SK-N-MC (cell line): ENCODE measurements around the gene DOCK10.

Source experiments
- DNase-seq: peaks from one replicate; pipeline ENCODE4 v3.0.0-alpha.2; 2011; ENCODE audit warnings: low read depth, low spot score
- H3K27ac ChIP-seq: fragments of 200-600 bp; sonication (generic); 2 replicates; pipeline ENCODE4 v1.5.1; 2016; ENCODE audit warnings: mixed run types
- H3K36me3 ChIP-seq: fragments of 200-600 bp; sonication (generic); 2 replicates; pipeline ENCODE4 v1.6.1; 2017; ENCODE audit warnings: antibody characterized with exemption, low read length, mixed read lengths; ENCODE audit not compliant: insufficient read depth
- H3K4me3 ChIP-seq: fragments of 200-600 bp; sonication (generic); 2 replicates; pipeline ENCODE4 v1.5.1; 2016
- H3K9ac ChIP-seq: fragments of 200-600 bp; sonication (generic); 2 replicates; pipeline ENCODE4 v1.8.0; 2017; ENCODE audit warnings: mixed run types, mixed read lengths; ENCODE audit not compliant: insufficient read length
- H3K9me3 ChIP-seq: fragments of 200-600 bp; sonication (generic); 2 replicates; pipeline ENCODE4 v1.6.1; 2017; ENCODE audit warnings: low read depth, mild to moderate bottlenecking, antibody characterized with exemption, low read length, moderate library complexity, mixed read lengths
- EZH2 ChIP-seq: fragments of 200-600 bp; sonication (generic); IDR thresholded peaks from one replicate; pipeline ENCODE4 v1.6.1; 2017; ENCODE audit warnings: antibody characterized with exemption
- FOXP2 ChIP-seq: optimal IDR thresholded peaks from 2 replicates; pipeline ENCODE3; 2011; ENCODE audit warnings: mild to moderate bottlenecking, moderate library complexity; ENCODE audit not compliant: insufficient read depth; ENCODE audit errors: extremely low read length, control extremely low read depth
- POLR2AphosphoS5 ChIP-seq: IDR thresholded peaks from 2 replicates; pipeline ENCODE4 v1.6.1; 2012; ENCODE audit warnings: mild to moderate bottlenecking, low read depth, low read length, borderline replicate concordance

DOCK10 gene

GRCh38 chr2:224786848-224787247 lies 255.4 kb downstream of the DOCK10 start:
- Histone ChIP-seq H3K36me3 (no peaks in the 10 kb centered on the region), H3K27ac (no peak overlapping the region), H3K4me3 (no peak overlapping the region), H3K9me3 (no peaks in the 10 kb centered on the region), H3K9ac (no peak overlapping the region)
- no peak for DNase-seq
- TF ChIP-seq POLR2AphosphoS5 = no peak
- no peak for TF ChIP-seq FOXP2
- TF ChIP-seq EZH2 = no peak

- H3K36me3 ChIP-seq = no peaks in the 10 kb centered on the region
- H3K9me3 ChIP-seq = no peaks in the 10 kb centered on the region
- no peak overlapping the region for H3K4me3 ChIP-seq
- H3K27ac ChIP-seq = no peak overlapping the region
- TF ChIP-seq POLR2AphosphoS5 (no peak), EZH2 (no peak), FOXP2 (no peak)
- no peak for DNase-seq
- no peak overlapping the region for H3K9ac ChIP-seq
Observed at GRCh38 chr2:224781400-224781799, 260.9 kb downstream of the DOCK10 start.

- Histone ChIP-seq H3K27ac (no peak overlapping the region), H3K4me3 (no peak overlapping the region), H3K9ac (no peak overlapping the region), H3K36me3 (no peaks in the 10 kb centered on the region), H3K9me3 (no peaks in the 10 kb centered on the region)
- no peak for TF ChIP-seq POLR2AphosphoS5
- TF ChIP-seq FOXP2 = no peak
- no peak for TF ChIP-seq EZH2
- no peak for DNase-seq
Observed at GRCh38 chr2:224780823-224781222, 261.4 kb downstream of the DOCK10 start.

DNA sequence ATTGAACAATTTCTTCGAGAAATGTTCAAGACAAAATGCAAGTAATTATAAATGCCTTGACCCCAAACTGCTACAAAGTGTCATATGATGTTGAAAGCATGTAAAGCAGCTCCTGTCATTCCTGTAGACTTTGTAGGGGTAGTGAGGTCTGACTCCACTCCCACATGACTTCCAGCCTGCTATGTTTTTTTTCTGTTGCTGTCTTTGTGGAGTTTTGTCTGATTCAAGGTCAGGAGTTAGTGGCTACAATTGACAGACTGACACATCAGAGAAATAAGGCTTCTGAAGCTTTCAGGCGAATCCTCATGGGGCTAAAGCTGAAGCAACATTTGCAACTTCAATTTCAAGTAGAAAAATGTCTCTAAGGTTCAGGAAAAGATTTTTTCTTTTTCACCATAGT lies 262.2 kb downstream of the DOCK10 start:
- Histone ChIP-seq H3K9ac (no peak overlapping the region), H3K4me3 (no peak overlapping the region), H3K36me3 (no peaks in the 10 kb centered on the region), H3K27ac (no peak overlapping the region), H3K9me3 (no peaks in the 10 kb centered on the region)
- no peak for TF ChIP-seq EZH2
- no peak for TF ChIP-seq FOXP2
- TF ChIP-seq POLR2AphosphoS5 = no peak
- no peak for DNase-seq

DNA sequence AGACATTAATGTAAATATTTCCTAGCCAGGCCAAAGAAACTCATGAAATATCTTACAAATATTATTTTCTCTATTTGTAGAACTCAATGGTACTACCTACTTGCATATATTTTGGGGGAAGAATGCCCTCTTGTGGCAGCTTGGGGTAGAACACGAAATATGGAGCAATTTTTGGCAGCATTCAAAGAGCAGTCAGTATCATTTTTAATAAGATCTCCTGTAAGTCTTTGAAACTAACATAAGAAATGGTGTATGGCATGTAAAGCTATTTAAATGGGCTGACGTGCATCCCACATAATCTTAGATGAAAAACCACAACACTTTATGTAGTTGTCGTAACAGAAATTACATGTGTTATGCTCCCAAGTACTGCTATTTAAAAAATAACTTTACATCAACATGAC lies 263.8 kb downstream of the DOCK10 start:
- no peak overlapping the region for H3K27ac ChIP-seq
- H3K9me3 ChIP-seq = no peaks in the 10 kb centered on the region
- H3K4me3 ChIP-seq = no peak overlapping the region
- DNase-seq = peak; percentile 56
- H3K9ac ChIP-seq = no peak overlapping the region
- H3K36me3 ChIP-seq = no peaks in the 10 kb centered on the region
- TF ChIP-seq POLR2AphosphoS5 = no peak
- TF ChIP-seq FOXP2 = no peak
- TF ChIP-seq EZH2 = no peak

GRCh38 chr2:224777559-224777930 lies 264.7 kb downstream of the DOCK10 start:
- TF ChIP-seq FOXP2 (no peak), EZH2 (no peak), POLR2AphosphoS5 (no peak)
- no peak overlapping the region for H3K27ac ChIP-seq
- H3K4me3 ChIP-seq = no peak overlapping the region
- DNase-seq = no peak
- no peaks in the 10 kb centered on the region for H3K9me3 ChIP-seq
- H3K36me3 ChIP-seq = no peaks in the 10 kb centered on the region
- no peak overlapping the region for H3K9ac ChIP-seq

GRCh38 chr2:224776795-224777558 lies 265.3 kb downstream of the DOCK10 start:
- Histone ChIP-seq H3K9ac (no peak overlapping the region), H3K36me3 (no peaks in the 10 kb centered on the region), H3K4me3 (no peak overlapping the region), H3K27ac (no peak overlapping the region), H3K9me3 (no peaks in the 10 kb centered on the region)
- TF ChIP-seq EZH2 (no peak), FOXP2 (no peak), POLR2AphosphoS5 (no peak)
- DNase-seq = no peak

- no peaks in the 10 kb centered on the region for H3K36me3 ChIP-seq
- H3K27ac ChIP-seq = no peak overlapping the region
- H3K4me3 ChIP-seq = no peak overlapping the region
- no peaks in the 10 kb centered on the region for H3K9me3 ChIP-seq
- H3K9ac ChIP-seq = no peak overlapping the region
- TF ChIP-seq FOXP2 (no peak), POLR2AphosphoS5 (no peak), EZH2 (no peak)
- no peak for DNase-seq
Observed at GRCh38 chr2:224775647-224776046, 266.6 kb downstream of the DOCK10 start.

GRCh38 chr2:224774735-224775134 lies 267.5 kb downstream of the DOCK10 start:
- TF ChIP-seq FOXP2 = no peak
- no peak for TF ChIP-seq EZH2
- TF ChIP-seq POLR2AphosphoS5 = no peak
- DNase-seq = no peak
- Histone ChIP-seq H3K27ac (no peak overlapping the region), H3K9ac (no peak overlapping the region), H3K36me3 (no peaks in the 10 kb centered on the region; the same call in 1 of the 2 replicates), H3K4me3 (no peak overlapping the region), H3K9me3 (no peaks in the 10 kb centered on the region)
